ENCODE results near the gene HNRNPF.
"Not testable (repeated sequence)": the region's sequence is repeated elsewhere in the genome, so short reads cannot be mapped to it uniquely, and the experiment has no call there.

The HNRNPF gene

DNA sequence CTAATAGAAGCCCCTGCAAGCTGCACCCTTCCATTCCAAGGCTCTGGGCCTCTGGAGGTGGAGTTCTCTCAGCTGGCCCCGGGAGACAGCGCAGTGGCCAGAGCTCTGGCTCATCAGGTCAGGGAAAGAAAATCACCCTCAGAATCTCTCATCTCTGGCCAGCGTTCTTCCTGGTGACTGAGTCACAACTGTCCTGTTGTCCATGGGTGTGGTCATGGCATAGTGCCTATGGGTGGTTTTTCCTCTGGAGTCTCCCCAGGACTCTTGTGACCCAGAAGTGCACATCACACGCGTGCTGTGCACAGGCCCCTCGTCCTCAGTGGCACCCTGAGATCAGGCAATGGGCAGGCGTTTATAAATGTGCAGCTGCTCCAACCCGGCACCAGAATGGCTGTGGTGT is 64.9 kb downstream of the HNRNPF start:
- DNase-seq: no peak

DNA sequence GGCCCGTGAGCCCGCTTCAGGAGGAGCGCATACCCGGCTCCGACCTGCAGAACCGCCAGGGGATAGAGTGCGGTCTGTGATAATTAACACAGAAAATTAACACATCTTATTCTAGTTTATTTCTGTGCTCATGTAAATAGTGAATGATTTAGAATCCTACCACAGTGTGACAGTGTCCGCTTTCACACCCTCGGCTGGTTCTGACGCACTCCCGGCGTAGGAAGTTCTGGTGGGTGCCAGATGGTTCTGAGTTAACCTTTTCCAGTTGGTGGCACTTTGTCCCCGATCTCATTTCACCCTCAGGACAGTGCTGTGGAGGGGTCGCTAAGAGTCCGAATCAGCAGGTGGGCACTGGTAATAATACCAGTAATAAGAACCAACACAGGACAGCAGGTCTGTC is 65.9 kb downstream of the HNRNPF start:
- no peak for DNase-seq

DNA sequence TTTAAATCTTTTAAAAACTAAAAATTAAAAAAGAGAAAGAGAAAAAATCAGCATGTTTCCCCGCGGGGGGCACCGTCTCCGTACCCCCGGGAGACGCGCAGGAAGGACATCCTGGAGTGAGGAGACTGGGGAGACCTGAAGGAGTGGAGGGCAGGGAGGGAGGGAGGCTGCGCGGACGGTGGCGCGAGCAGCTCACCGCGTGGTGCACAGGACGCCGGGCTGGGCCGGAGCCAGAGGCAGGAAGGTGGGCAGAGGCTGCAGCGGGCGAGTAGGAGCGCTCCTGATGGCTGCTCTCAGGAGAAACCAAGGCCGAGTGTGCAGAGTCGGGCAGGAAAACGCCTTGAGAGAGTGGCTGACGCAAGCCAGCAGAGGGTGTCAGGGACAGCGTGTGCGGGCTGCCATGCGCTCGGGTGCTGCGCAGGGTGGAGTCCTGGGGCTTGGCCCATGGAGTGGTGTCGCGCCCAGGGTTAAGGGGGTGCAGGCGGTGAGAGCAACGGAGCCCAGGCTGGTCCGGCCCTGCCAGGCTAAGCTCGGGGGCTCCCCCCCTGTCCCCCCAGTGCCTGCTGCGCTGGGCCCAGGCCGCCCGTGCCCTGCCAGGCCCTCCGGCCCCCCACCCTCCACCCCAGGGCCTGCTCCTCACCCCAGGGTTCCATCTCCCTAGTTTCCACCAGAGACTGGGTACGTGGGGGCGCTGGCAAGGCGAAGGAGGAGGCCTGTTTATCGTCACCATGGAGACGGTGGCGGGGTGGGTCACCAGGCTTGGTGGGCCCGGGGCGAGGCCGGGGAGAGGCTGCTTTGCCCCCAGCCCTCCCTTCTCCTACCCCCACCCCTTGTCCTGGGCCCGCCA is 66.5 kb downstream of the HNRNPF start:
- no peak for DNase-seq

DNA sequence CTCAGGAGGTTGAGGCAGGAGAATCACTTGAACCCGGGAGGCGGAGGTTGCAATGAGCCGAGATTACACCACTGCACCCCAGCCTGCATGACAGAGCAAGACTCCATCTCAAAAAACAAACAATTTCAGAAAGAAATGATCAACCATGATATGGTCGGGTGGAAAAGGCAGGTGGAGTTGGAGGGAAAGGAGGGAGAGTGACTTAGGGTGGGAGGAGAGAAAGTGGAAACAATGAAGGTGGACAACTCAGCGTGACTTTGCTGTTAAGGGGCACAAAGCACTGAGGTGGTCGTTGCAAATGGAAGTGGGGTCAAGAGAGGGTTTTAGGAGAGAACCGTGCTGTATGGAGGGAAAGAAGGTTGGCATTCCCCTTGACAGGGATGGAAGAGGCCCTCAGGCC is 67.5 kb downstream of the HNRNPF start:
- no peak for DNase-seq

DNA sequence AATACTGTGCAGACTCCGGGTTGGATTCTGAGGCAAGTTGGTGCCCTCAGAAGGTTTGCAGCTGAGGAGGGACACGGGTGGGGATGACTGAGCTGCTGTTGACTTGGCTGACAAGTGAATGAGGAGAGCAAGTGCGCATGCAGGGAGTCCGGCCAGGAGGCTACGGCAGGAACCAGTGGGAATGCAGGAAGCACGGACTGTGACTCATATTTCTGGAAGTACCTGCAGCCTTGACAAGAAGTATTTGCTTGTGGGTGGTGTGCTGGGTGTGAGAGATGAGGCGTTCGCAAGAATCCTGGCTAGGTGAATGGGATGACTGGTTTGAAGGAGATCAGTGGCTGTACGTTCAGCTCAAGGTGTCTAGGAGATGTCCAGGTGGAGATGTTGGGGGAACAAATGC is 68.4 kb downstream of the HNRNPF start:
- DNase-seq: no peak

DNA sequence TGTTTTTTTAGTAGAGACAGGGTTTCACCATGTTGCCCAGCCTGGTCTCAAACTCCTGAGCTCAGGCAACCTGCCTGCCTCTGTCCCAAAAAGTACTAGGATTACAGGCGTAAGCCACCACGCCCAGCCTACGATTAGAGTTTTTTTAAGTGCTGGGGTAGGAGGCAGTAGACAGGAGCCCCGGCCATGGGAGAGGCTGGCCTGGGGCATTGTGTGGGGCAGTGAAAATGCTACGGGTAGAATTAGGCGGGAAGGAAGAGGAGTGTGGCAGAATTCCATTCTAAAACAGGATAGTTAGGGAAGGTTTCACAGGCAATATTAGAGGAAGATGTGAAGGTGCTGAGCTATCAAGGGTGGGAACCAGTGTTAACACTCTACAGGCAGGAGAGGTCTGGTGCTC is 68.9 kb downstream of the HNRNPF start:
- no peak for DNase-seq

DNA sequence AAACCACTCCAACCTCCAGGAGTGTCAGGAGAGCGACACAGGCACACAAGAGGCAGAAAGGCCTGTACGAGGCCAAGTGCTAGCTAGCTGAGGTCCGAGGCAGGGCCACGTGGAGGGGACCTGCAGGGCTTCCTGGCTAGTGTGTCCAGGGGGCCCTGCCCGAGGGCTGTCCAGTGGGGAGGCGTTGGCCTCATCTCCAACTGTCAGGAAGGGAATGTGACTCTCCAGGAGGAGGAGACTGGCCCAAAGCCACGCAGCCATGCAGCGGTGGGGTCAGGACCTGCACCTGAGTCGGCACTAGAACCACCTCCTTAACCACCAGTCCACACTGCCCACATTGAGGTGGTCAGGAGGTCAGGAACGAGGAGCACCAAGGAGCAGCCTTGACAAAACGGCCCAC is 69.8 kb downstream of the HNRNPF start:
- no peak for DNase-seq

DNA sequence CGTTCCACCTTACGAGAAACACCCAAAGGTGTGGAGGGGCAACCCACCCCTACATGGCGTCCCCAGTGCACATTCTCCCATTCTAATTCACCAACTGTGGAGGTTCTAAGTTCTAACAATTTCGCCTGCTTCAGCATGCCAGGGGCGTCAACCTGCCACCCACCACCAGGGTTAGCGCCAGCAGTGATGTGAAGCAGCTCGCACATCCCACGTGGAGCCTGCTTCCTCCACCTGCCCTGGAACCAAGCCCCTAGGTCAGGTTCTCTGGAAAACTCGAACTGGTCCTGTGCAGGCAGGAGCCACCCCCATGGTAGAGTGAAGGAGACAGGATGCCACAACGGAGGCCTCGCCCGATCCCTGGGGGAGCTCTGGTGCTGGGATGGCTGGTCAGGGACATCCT is 70.9 kb downstream of the HNRNPF start:
- DNase-seq: no peak

DNA sequence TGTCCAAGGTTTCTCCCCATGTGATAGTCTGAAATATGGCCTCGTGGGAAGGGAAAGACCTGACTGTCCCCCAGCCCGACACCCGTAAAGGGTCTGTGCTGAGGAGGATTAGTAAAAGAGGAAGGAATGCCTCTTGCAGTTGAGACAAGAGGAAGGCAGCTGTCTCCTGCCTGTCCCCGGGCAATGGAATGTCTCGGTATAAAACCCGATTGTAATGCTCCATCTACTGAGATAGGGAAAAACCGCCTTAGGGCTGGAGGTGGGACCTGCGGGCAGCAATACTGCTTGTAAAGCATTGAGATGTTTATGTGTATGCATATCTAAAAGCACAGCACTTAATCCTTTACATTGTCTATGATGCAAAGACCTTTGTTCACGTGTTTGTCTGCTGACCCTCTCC is 71.5 kb downstream of the HNRNPF start:
- not testable (repeated sequence) for DNase-seq

DNA sequence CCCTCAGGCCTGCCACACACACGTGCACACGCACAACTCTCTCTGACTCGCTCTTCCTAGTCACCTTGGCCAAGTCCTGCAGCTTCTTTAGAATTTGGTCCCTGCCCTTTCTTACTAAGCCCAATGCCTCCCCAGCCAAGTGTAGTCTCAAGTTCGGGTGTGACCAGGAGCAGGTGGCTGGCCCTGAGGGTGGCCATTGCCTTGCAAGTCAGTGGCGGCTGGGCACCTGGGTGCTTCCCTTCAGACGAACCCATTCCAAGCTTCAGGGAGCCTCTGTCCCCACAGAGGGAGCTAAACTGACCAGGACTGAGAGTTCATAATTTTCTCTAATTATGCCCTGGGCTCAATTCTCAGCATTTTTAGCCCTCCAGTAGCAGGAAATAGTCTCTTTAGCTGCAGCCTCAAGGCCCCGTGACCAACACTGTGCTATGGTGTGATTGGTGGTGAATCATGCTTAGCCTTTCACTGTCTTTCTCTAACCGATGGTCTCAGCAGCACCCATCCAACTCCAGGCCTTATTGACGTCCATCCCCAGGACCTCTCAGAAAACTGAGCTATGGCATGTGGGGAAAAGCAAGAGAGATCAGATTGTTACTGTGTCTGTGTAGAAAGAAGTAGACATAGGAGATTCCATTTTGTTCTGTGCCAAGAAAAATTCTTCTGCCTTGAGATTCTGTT is 72.2 kb downstream of the HNRNPF start:
- no peak for DNase-seq

DNA sequence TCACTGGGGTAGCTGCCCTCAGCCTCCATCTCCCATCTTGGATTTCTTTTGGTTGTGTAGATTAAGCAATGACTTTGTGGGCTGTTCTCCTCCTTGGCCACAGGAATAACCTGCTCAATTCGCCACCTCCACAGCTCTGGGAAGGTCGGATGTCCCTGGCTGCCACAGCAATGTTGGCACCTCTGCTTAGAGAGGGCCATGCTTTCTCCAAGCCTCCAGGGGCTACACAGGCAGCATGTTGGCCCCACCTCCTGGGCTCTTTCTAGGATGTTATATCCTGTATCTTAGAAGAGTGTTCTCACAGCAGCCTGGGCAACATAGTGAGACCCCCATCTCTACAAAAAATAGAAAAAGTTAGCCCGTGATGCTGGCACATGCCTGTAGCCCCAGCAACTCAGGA is 72.9 kb downstream of the HNRNPF start:
- DNase-seq: no peak
